Measurements from ENCODE around the gene ALX3.

Gene ALX3

DNA sequence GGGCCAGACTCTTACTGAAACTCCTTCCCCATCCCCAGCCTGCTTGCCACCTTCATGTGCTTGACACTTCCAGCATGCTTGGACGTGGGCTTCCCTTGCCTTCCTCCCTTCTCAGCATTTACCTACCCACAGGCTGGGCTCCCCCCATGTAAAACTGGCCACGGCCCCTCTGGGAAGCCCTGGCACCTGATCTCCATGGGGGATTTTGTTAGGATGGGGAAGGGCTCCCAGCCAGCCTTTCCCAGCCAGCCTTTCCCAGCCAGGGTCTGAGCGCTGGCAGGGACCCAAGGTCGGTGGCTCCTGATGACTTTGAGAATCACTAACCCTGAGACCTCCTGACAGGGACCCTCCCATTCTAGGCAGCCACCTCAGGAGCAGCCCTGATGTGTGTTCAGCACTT is 6.7 kb downstream of the ALX3 start:
- DNase-seq = no peak

DNA sequence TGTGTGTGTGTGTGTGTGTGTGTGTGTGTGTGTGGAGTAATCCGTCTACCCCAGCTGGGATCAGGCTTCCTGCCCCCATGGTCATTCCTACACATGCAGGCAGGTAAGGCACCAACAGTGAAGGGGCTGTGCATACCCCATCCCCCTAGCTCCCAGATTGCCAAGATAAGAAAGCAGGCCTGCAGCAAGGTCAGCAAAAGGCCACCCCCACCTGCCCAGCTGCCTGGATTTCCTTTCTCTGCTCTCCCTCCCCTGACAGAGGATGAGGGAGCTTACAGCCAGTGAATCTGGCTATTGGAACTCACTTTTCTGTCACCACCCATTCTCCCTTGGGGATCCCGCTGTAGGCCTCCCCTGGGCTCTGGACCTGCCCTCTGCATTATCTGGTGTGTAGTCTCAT is 7.9 kb downstream of the ALX3 start:
- no peak for DNase-seq

DNA sequence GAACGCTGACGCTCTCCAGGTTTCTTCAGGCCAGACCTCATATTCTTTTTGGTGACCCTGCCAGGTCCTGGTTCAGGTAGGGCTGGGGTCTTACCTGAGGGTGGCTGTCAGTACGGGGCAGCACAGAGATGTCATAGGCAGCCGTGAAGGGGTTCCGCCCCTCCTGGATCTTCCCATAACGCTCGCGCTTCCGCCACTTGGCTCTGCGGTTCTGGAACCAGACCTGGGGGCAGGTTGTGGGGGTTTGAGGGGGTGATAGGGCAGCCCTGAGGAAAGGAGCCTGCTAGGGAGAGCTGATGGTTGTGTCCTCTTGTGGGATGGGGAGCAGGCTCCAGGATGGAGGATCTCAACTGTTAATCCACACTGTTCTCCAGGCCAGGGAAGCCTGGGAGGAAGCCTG is 9.1 kb downstream of the ALX3 start:
- no peak for DNase-seq

DNA sequence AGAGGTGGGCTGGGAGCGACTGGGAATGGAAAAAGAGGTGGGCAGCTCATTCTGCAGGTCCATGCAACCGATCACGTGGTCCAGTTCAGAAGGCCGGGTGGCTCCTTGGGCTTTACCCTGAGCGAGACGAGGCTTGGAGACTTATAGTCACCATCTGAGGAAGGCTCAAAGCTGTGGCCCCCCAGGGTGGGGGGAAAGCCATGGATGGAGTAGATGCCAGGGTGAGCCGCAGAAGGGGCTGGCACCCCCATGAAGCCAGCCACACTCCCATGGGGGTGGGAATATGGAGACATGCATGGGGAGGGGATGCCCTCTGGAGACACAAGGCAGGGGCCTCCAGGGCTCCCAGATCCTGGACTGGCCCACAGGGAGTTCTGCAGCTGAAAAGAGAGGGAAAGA is 9.8 kb downstream of the ALX3 start:
- DNase-seq = no peak

DNA sequence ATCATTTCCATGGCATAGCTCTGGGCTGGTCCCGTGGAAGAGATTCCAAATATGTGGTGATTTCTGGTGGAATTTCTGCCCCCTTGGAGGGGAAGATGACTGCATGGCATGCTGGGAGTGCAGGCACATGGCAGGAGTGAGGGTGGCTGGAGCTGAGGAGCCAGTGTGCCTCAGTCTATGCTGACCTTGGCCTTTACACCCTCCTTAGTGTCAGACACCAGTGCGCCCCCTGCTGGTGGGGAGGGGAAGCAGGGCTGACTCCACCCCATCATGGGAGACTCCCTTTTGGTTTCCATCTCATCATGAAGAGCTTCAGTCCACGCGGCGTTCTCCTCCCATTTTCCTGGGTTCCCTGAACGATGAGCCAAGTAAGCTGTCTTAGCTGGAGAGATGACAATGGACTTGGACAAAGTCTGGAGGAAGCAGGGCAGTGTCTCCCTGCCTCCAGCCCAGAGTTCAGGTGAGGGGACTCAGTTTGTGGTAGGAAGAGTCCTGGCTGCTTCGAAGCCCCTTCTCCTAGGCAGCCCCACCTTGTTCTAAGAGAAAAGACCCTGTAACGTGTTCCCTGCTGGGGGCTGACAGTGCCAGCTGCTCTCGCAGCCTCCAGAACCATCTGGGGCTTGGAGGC is 10.3 kb downstream of the ALX3 start:
- DNase-seq = no peak

DNA sequence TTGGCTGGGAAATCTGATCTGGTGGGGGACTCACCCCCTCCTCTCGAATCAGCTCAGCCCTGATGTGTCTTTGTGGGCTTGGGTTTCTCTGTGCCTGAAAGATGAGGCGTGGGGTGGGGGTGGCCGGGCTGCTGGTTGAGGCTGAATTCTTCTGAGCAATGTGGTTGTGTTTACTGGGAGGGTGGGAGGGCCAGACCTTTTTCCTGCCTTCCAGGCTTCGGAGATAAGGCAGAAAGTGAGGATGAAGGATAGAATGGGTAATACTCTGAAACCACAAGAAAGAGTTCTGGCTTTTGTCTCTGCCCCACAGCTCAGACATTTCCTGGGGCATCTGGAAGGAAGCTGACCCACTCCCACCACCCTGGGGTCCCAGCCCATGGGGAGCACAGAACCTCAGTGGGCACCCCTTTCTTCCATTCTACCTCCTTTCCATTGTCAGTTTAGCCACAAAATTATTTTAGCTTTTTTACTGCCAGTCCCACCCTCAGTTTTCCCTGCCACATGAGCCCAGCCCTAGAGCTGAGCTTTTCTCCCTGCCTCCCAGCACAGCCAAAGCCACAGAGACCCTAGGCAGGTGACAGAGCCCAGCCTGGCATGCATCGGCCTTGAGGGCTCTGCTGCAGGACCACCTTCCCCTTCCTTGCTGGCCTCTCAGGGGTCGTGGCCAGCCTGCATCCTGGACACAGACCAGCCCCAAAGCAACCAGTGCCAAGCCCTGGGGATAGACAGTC is 11.2 kb downstream of the ALX3 start:
- no peak for DNase-seq

DNA sequence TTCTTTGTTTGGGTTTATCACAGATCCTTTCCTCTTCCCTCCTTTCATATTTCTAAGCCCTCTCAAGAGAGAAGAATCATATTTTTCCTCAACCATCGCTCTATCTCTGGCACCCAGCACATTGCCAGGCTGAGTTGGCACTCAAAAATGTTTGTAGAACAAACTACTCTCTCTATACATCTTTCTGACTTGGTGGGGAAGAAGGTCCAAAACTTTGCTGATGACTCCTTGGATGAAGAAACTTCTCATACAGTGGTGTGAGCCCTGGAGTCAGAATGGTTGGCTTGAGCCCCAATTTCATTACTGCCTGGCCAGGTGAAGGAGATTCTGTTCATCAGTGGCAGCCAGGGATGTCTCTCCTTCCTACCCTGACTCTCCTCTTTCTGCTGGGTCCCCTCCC is 11.9 kb downstream of the ALX3 start:
- DNase-seq = no peak

DNA sequence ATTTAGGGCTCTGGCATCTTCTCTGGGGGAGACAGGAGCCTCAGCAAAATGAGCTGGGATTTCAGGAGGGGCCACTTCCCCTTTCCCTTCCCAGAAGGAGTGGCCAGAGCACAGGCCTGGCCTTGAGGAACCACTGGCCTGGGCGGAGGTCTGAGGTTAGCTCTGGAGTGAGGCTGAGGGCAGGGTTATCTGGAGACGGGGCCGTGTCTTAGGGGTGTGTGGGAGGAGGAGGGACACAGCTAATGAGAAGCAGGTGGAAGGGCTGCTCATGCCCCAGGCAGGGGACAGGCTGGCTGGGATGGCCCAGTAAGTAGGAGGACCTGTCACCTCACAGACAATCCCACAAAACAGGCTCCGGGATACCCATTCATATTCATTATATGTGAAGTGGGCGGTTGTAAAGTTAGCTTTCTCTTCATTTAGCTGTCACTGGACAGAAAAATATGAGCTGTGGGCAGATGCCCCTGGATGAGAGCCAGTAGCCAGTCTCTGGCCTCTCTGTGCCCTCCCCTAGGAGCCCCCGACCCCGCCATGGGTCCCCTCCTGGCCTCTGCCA is 12.4 kb downstream of the ALX3 start:
- no peak for DNase-seq

DNA sequence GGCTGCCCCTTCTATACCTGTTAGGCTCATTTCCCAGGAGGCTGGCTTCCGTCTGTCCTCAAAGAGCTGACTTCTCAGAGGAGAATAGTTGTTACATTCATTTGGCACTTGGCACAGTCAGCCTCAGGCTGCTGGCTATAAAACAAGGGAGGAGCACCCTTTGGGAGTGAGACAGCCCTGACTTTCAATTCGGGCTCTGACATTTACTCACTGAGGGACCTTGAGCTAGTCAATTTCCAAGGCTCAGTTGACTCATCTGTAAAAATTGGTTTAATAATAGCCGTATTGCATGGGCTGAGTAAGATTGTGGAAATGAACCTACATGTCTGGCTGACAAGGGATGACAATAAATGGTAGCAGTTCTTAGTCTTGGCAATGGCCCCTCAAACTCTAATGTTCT is 13.7 kb downstream of the ALX3 start:
- DNase-seq = no peak

DNA sequence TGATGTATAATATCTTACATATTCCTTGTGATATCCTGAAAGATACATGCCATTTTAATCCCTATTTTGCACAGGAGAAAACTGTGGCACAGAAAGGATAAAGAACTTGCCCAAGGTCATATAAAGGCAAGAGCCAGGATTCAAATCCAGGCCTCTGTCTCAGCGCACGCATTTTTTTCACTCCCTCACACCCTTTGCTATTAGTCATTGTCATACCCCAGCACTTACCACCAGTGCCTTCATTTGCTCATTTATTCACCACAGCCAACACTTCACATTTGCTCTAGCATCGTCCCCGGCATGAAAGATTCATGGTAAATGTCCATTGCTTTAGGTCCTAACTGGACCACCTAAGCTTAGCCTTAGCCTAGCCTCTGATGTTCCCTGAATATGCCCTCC is 14.2 kb downstream of the ALX3 start:
- no peak for DNase-seq

DNA sequence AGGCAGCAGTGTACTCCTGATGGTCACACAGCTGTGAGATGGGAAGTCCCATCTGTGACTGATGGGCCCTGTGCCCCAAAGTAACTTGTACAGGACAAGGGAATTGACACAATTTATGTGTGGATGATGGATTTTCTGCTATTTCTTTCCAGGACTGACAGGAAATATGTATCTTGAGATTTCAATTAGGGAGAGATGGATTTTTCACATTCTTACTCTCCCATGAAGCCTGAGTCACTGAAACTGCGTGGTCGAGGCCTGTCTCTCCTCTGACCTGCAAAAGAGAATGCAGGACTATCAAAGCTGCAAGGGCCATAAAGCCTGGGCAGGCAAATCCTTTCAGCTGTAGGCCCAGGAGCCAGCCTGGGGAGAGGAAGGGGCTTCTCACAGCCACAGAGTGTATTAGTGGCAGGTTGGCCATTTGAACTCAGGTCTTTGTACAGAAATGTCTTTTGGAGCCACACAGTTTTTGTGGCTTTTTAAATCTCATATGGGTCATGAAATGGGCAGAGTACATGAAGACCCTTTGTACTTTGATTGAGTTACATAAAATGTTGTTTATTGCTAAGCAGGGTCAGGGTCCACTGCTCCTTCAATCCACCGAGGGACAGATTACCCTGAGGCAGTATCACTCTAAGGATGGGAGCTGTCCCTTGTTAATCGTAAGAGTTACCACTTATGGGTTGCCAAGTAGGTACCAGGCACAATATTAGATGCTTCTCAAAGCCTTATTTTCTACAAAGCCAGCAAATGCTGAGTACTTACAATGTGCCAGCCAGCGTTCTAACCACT is 14.8 kb downstream of the ALX3 start:
- DNase-seq = no peak

DNA sequence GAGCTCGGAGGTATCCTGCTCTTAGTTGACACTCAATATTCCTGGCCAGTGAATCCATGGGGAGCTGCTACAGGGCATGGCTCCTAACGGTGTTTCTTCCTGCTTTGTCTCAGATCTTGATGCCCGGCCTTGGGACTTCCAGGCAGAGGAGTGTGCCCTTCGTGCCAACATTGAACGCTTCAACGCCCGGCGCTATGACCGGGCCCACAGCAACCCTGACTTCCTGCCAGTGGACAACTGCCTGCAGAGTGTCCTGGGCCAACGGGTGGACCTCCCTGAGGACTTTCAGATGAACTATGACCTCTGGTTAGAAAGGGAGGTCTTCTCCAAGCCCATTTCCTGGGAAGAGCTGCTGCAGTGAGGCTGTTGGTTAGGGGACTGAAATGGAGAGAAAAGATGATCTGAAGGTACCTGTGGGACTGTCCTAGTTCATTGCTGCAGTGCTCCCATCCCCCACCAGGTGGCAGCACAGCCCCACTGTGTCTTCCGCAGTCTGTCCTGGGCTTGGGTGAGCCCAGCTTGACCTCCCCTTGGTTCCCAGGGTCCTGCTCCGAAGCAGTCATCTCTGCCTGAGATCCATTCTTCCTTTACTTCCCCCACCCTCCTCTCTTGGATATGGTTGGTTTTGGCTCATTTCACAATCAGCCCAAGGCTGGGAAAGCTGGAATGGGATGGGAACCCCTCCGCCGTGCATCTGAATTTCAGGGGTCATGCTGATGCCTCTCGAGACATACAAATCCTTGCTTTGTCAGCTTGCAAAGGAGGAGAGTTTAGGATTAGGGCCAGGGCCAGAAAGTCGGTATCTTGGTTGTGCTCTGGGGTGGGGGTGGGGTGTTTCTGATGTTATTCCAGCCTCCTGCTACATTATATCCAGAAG is 16.7 kb downstream of the ALX3 start:
- DNase-seq = peak in 1 of 2 experiments; percentile 18

DNA sequence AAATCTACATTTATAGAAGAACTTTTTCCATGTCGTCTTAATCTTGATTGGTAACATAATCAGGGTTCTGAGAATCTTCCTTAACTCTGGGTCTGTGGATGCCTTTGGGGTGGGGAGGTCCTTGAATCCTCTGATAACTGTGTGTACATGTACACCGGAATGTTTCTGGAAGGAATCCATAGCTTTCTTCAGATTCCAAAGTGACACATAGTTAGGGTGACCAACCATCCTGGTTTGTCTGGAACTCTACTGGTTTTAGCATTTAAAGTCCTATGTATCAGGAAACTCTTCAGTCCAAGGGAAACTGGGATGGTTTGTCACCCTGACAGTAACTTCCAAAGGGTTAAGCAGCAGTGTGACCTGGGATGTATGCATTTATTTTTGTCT is 19.2 kb downstream of the ALX3 start:
- DNase-seq = no peak

DNA sequence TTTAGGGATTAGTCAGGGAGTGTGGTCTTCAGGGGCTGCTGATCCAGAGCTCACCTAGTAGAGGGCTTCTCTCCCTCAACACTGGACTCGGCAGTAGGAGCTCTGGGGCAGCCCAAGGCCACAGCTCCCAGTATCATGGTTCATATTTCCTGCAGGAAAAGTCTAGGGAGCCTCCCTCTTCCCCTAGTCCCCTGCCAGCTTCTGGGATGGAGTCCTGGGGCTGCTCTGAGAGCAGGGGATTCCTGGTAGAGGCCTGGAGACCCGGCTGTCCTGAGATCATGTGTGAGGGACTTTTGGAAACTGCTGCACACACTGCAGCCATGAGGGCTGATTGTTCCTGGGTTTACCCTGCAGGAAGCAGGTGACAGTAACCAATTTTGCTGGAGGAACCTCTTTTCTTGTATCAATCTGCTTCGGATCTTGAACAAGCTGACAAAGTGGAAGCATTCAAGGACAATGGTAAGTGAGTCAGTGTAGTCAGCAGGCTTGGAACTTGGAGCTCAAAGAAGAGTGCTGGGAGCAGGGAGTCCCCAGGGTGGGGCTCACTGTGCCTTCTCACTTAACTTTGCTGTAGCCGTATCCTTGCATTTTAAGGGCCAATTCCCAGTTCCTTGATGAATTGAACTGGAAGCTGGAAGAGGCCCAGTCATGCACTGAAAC is 19.7 kb downstream of the ALX3 start:
- no peak for DNase-seq

DNA sequence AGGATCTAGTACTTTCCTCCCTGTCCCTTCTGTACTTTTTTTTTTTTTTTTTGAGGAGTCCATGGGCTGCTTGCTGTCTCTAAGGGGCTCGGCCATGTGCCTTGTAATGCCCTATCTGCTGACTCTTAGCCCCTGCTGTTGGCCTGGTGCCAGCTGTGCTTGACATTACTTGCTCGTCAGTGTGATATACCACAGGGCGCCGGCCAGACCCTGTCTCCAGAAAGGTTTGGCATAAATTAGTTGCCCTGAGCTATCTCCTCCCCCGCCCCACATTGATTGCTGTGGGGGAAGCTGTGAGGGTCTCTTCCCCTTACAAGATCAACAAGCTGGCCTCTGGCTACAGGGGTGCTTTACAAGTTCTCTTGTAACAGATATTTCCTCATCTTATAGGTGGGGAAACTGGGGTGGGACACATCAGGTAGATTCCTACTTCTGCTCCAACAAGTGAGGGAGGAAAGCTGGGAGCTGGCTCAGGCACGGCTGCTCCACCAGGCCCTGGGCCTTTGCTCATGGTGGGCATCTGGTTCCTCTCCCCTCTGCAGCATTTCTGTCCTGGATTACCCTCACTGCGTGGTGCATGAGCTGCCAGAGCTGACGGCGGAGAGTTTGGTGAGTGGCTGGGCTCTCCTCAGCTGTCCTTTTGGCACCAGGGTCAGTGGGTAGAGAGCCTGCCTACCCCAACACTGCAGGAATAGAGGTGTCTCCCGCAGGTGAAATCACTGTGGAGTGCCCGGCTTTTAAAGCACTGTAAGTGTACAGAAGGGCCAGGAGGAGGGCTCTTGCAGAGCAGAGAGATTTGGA is 20.5 kb downstream of the ALX3 start:
- DNase-seq = no peak

DNA sequence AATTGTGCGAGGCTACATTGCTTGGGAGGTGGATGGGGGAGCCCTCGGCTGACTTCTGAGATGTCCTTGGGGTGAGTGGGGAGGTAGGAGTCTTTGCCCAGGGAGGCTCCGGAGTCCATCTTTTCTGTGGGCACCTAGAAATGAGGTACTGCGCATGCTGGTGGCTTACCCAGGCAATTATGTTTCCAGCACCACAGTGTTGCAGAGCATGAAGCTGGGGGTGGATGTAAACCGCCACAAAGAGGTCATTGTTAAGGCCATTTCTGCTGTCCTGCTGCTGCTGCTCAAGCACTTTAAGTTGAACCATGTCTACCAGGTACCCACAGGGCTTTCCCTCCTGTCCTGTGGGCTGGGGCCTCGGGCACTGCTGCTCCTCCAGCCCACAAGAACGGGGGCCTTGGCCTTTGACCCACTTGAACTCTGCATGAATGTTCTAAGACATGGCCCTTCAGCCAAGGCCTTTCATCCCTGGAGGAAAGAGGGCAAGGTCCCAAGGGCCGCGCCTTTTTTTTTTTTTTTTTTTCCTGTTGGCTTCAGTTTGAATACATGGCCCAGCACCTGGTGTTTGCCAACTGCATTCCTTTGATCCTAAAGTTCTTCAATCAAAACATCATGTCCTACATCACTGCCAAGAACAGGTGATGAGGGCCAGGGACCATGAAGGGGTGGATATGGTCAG is 21.4 kb downstream of the ALX3 start:
- no peak for DNase-seq

DNA sequence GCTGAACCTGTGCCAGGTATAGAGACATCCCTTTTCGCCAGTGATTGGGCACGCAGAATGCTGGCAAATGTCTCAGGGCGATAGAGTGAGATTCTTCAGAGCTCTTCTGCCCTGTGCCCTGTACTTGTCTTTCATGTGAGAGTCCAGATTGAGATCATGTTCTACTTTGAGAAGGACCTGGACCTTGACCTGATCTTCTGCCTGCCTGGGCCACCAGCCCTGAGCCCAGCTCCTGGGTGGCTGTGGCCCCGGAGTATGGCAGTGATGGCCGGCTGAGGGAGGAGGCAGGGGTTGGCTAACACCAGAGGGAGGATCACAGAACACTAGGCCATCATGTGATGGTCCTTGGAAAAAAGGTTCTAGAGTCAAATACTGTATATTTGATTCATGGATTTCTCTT is 22.2 kb downstream of the ALX3 start:
- no peak for DNase-seq

DNA sequence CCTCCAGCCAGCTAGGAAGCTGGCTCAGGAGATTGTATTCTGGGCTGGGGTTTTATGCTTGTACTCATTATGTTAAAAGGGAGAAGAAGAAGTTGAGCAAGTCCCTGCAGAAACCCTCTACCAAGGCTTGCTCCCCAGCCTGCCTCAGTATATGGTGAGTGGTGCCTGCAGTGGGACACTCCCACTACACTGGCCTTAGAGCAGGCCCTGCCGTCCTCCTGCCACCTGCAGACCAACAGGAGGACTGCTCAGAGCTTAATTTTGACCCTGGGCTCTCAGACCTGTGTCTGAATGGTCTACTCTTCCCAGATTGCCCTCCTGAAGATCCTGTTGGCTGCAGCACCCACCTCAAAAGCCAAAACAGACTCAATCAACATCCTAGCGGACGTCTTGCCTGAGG is 23.0 kb downstream of the ALX3 start:
- DNase-seq = no peak

DNA sequence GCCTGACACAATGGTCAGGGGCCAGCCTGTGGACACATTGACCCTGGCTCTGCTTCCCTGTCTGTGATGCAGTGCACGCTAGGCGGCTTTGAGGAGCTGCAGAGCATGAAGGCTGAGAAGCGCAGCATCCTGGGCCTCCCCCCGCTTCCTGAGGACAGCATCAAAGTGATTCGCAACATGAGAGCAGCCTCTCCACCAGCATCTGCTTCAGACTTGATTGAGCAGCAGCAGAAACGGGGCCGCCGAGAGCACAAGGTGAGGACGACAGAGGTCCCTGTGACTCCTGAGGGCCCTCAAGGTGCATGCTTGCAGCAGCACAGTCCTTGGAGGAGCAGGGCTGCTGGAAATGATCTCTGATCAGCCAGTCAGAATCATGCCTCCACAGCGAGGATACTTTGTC is 27.5 kb downstream of the ALX3 start:
- DNase-seq = no peak

DNA sequence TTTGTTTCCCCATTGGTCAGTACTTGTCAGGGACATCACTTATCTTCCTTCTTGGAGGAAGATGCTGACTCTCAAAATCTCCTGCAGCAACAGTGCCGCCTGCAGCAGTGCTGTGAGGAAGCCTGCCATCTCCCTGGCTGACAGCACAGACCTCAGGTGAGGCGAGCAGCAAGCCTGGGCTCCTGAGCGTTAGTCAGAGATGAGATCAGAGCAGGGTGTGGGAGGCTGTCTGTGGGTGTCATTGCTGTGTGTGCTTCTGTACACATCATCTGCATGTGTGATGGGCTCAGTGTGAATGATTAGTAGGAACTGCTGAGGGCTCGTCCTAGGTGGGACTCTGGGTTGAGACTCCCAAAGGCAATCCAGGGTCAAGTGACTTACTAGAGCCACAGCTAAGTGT is 29.9 kb downstream of the ALX3 start:
- DNase-seq = no peak

DNA sequence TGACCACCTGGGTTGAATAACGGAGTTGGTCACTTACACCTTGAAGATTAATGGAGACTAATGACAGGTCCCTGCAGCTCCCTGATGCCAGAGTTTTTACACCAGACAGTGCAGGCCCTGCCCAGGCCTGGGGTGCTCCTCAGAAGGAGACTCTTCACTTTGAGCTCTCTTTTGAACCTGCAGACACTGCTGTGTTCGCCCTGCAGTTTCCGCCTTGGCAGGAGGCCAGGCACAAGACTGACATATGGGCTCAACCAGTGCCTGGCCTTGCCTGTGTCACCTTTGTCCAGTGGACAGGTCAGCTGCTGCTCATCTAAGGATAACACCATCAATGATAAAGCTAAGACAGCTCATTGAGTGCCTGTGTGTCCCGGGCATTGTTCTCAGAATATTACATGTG is 30.8 kb downstream of the ALX3 start:
- DNase-seq = no peak
